ENCODE measurements around the gene HOXA7.

Gene HOXA7

DNA sequence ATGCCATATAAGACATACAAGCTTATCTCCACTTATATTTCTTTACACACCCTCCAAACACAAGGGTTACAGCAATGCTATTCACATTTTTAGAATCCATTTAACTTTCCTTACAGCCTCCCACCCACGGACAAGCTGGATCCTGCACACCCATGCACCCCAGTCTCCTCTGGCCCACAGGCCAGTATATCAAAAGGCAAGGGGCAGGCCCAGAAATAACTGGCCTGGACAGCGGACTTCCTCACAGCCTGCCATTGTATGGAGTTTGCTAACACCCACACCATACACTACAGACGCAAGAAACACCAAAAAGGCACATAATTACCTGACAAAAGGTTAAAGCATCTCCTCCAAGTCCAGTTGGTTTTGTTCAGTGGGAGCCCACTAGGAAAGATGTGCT, 37.9 kb downstream of the HOXA7 start:
- no peak for DNase-seq (ENCODE audit: low spot score)

DNA sequence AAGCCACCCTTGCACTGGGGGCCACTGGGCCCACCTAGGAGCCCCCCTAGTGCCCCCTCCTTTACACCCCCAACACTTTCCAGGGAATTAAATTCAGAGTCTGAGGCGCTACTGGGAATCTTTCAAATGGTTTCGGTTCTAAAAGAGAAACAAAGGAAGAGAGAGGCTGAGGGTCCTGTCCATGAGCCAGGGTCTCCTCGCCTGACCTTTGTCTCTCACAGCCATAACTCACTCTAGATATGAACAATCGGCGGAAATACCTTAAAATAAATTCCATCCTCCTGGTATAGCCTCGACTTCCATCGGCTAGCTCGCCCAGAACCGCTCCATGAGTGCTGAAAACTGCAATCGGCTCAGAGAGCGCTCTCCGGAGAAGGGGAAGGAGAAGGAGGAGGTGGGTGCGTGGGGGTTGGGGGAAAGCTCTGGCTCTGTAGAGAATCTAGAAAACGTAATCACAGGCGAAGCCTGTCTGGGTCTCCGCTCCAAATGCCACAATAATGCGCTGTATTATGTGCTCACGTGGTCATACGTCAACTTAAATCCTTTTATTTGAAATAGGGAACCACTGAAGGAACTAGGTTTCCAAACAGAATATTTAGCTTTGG, 38.5 kb downstream of the HOXA7 start:
- no peak for DNase-seq (ENCODE audit: low spot score)

DNA sequence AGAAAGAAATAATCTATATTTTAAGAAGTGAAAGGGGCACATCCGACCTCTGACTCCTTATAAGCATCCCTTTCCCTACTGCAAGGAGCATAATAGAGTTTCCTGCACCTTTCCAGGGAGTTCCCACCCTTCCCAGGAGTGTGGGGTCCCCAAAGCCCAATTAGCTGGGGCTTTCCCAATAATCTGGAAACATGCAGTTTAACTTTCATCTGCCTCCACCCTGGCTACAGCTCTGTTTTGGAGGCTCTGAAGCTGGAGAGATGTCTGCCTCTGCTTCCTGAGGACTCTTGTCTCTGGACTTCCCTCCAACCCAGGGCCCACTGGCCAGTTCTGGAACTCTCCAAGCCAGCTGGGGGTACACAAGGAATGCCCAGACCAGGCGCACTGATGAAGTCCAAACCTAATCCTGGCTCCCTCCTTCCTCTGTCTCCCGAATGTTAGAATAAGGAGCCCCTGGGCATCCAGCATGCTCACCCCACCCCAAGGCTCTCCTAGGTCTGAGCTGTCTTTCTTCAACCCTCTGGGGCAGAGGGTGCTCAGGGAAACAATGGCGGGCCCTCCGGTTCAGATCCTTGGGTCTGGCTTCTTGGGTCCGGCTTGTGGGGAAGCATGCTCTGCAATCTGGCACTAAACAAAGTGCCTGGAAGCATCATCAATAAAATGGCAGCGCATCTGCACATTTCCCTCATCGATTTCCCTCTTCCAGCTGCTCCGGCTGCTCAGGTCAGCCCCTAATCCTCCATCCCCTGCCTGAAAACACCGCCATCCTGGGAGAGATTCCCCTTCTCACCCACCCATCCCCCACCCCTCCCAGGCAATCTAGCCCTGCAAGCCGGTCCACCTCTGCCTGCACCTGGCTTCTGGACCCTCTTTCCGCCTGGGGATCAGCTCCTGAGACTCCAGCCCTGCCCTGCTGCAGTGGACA, 39.3 kb downstream of the HOXA7 start:
- no peak for DNase-seq (ENCODE audit: low spot score)

DNA sequence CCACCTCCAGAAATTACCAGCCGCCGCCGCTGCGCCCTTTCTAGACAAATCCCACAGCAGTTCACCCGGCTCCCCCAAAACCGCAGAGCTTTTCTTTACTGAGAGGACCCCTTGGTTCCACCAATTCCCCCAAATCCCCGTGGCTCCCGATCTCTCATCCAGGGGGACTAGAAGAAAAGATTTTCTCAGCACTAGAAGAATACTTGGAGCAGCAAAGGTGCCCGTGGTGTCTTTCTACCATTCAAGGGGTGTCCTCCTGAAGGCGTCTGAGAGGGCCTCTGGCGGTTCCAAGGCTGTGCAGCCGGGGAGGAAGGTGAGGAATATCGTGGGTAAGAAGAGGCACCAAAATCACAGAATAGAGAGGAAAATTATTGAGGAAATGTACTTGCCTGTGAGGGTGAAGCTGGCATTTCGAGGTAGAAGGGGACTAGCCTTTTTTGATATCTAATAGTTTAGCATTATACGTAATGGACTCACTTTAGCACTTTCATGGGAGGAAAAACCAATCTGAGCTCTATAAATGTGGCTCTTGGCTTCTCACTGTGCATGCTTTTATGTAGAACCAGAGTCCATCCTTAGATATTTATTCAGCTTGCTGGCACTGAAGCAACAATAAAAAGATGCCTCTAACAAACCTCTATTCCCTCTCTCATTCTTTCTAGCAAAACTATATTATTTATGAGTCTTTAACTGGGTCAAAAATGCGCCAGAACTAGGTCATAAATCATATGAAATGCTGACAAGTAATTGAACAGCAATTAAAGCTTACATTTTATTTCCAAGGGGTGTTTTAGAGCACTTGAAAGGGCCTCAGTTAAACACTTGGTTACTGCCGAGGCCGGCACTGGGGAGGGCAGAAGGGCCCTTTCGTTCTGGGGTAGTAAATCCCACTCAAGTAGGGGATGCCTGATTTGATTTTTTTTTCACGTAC, 40.2 kb downstream of the HOXA7 start:
- no peak for DNase-seq (ENCODE audit: low spot score)

GRCh38 chr7:27115221-27116026, 41.1 kb downstream of the HOXA7 start:
- no peak for DNase-seq (ENCODE audit: low spot score)

GRCh38 chr7:27114881-27115220, 41.6 kb downstream of the HOXA7 start:
- DNase-seq (ENCODE audit: low spot score): no peak

DNA sequence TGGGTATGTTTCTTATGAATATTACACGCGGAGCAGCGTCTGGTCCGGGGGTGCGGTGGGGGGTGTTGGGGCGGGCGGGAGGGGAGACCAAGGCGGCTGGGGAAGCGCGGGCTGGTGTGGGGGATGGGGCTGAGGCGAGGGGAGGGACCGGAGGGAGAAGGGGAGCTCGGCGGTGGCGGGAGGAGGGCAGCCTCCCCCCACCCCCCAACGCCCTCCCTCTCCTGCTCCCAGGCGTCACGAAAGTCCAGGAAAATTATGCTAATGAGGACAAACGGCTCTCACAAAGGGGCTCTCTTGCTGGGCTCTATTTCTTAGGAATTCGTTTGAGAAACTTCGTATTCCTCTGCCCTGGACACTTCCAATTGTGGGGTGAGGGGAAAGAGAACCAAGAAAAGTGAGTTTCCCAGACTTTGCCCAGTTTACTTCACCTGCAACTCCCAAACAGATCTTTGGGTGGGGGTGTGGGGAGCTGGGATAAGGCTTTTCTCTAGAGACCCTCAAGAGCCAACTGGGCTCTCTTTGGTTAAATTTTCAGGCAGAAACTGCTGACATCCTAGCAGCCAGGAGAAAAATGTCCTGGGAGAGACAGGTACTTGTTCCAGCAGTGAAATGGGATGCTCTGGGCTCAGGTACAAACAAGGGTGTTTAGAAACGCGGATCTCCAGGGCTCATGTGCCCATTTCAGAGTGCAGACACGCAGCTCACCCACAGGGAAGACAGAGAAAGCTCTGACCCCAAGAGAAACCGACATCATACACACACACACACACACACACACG, 42.3 kb downstream of the HOXA7 start:
- no peak for DNase-seq (ENCODE audit: low spot score)

DNA sequence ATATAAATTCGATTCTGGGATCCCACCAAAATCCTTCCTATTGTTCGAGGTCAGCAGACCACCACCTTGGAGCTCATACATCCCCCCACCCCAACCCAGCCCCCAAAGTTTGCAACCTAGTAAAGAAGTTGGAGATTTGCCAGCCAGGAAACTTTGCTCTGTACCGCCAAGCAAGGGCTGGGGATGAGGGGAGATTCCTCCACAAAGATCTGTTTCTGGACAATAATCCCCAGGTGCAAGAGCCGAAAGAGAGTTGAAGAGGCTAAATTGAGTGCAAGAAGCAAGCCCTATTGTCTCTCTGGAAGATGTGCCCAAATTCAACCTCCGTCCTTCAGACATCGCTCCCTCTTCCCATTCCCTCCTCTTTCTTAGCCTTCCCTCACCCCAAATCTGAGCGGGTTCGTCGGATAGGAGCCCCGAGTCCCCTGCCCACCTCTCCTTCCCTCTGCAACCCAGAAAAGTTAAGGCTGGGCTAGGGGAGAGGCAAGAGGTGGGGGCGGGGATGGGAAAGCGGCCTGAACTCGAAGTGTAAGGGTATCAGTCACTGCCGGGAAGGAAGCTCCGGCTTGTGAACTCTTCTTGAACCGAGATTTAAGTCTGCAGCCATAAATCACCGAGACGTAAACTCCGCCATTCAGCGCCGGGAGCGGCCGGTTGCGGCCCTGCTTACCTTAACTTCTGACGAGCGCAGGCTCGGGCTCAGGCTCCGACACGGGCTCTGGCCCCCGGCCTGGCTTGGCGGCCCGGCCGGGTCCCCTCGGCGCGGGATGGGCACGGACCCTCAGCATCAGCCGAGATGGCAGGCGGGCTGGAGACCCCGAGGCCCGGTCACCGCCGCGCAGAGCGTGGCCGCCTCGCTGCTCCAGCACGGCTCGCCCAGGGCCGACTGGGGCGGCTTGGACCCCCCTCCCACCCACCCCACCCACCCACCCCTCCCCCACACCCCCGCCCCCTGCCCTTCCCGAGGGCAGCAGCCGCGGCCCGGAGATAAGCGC, 43.2 kb downstream of the HOXA7 start:
- no peak for DNase-seq (ENCODE audit: low spot score)

GRCh38 chr7:27112361-27112760, 44.1 kb downstream of the HOXA7 start:
- no peak for DNase-seq (ENCODE audit: low spot score)

DNA sequence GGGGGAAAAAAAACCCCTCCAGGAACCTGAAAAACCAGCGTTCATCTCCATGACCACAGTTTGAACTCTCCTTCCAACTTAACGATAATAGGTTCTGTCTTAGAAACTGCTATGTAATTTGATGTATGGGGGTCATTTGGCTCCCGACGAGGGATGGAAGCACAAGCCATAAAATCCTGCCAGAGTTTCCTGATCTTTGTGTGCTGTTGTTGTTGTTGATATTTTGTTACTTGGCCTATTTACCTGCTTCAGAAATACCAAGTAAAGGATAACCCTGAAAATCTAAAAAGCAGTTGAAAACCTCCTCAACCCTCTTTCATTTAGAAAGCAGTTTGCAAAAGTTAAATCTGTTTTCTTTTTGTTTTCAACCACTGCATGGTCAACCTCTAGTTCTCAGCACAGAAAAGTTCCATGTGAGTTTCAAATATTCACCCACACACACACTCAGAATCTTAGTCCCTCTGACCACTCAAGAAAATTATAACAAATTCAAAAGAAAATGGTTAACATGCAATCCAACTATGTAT, 44.7 kb downstream of the HOXA7 start:
- no peak for DNase-seq (ENCODE audit: low spot score)

DNA sequence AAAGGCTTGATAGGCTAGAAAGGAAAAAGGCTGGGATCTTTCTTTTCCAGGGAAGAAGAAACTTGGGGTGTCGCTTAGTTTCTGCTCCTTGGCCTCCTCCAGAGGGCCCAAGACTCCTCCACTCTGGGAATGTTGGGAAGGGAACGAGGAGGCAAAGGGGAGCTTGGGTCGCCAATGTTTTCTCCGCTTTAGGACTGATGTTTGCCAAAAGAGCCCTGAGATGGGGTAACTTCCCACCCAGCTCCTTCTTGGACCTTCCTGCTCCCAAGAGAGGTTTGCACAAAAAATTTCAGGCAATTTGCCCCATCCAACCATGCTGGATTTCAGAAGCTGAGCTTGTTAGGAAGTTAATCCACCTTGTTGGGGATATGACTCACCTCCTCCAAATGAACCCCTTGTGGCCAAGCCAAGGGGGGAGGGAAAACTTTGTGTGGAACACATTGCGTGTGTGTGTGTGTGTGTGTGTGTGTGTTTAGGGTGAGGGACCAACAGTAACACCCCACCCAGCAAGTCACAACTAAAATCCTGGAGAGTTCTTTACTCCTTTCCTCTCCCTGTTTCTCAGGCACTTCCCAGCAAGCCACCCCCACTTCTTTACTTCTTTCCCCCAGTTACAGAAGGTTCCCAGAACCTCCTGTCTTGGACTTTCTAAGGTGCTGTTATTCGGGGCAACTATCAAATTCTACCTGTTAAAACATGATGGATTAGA, 45.3 kb downstream of the HOXA7 start:
- no peak for DNase-seq (ENCODE audit: low spot score)

- no peak for DNase-seq (ENCODE audit: low spot score)
These were observed 46.1 kb downstream of the HOXA7 start for GRCh38 chr7:27110186-27111031.

DNA sequence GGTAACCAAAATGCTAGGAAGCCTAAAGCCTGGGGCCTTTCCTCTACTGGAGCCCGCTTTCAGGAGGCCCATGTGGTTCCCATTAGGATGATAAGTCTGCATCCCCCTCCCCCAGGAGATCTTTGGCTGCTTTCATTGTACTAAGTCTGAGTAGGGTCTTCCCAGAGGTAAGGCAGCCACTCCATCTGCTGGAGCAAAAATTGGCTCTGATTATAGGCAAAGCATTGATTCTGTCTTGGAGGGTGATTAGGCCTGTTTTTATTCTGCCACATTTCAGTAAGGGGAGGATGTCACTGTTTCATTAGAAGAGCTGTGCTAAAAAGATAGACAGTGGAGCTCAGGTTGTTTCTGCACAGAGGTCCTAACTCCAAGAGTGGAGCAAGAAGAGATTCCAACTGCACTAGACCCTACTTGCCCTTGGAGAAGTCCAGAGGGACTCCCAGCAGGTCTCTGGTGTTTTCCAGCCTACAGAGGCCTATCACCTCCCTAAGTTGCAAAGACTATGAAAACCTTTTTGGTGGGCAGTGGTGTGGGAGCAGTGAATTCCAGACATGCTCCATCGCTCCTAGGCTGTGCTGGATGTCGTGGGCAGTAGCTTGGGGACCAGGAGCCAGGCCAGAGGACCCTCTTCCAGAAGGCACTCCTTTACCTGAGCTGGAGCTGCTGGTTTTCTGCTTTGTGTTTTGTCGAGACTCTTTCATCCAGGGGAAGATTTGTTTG, 46.8 kb downstream of the HOXA7 start:
- no peak for DNase-seq (ENCODE audit: low spot score)

DNA sequence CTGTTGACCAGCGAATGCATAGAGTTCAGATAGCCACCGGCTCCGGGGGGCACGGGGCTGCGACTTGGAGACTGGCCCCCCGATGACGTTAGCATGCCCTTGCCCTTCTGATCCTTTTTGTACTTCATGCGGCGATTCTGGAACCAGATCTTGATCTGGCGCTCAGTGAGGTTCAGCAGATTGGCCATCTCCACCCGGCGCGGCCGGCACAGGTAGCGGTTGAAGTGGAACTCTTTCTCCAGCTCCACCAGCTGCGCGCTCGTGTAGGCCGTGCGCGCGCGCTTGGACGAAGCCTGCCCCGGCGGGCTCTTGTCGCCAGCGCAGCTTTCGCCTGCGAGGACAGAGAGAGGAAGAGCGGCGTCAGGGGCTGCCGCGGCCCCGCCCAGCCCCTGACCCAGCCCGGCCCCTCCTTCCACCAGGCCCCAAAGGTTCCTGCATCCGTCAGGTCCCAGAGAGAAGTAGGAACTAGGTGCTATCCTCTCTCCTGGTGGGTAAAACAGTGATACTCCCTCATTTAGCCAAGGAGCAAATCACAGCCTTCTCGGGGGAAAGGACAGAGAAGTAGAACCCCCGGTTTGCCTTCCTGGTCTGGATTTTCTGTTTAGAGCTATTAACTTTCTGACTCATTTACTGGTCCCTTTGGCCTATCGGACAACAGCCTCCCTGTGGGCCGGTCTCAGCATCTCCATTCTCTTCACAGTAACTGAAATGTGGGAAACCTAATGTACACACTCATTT, 47.9 kb downstream of the HOXA7 start:
- DNase-seq (ENCODE audit: low spot score): no peak

- no peak for DNase-seq (ENCODE audit: low spot score)
These were observed 48.8 kb downstream of the HOXA7 start for GRCh38 chr7:27107391-27108381.
